HG03097 (cell line): ENCODE measurements around the gene PIP5K1C.
"Not testable (repeated sequence)": the region's sequence is repeated elsewhere in the genome, so short reads cannot be mapped to it uniquely, and the experiment has no call there.

Source experiments
- ATAC-seq: cut with Tn5 transposase; IDR thresholded peaks from one replicate; pipeline ENCODE4 v1.9.1; 2021; ENCODE audit not compliant: unreplicated experiment, low FRiP score

The PIP5K1C gene

GRCh38 chr19:3647102-3647501 is 53.2 kb downstream of the PIP5K1C start:
- ATAC-seq = not testable (repeated sequence)

GRCh38 chr19:3646336-3647092 is 53.8 kb downstream of the PIP5K1C start:
- no peak for ATAC-seq

GRCh38 chr19:3645726-3646125 is 54.5 kb downstream of the PIP5K1C start:
- no peak for ATAC-seq

GRCh38 chr19:3645067-3645396 is 55.2 kb downstream of the PIP5K1C start:
- ATAC-seq = no peak

- no peak for ATAC-seq
Measured at GRCh38 chr19:3644351-3645066, 55.8 kb downstream of the PIP5K1C start.

- ATAC-seq = no peak
Measured at GRCh38 chr19:3643674-3644313, 56.5 kb downstream of the PIP5K1C start.

- ATAC-seq = no peak
Measured at GRCh38 chr19:3642987-3643673, 57.1 kb downstream of the PIP5K1C start.

- ATAC-seq = no peak
Measured at GRCh38 chr19:3642296-3642695, 58.0 kb downstream of the PIP5K1C start.

- no peak for ATAC-seq
Measured at GRCh38 chr19:3641515-3642269, 58.6 kb downstream of the PIP5K1C start.

- ATAC-seq = no peak
Measured at GRCh38 chr19:3639479-3639878, 60.8 kb downstream of the PIP5K1C start.

GRCh38 chr19:3638208-3639193 is 61.8 kb downstream of the PIP5K1C start:
- no peak for ATAC-seq

- no peak for ATAC-seq
Measured at GRCh38 chr19:3637621-3638020, 62.6 kb downstream of the PIP5K1C start.

GRCh38 chr19:3636962-3637361 is 63.3 kb downstream of the PIP5K1C start:
- ATAC-seq = no peak

- no peak for ATAC-seq
Measured at GRCh38 chr19:3636506-3636905, 63.8 kb downstream of the PIP5K1C start.

GRCh38 chr19:3634496-3635045 is 65.7 kb downstream of the PIP5K1C start:
- ATAC-seq = no peak

GRCh38 chr19:3633559-3633988 is 66.7 kb downstream of the PIP5K1C start:
- no peak for ATAC-seq

GRCh38 chr19:3632739-3633558 is 67.3 kb downstream of the PIP5K1C start:
- ATAC-seq = no peak

GRCh38 chr19:3632098-3632497 is 68.2 kb downstream of the PIP5K1C start:
- no peak for ATAC-seq
